H4 (cell line): ENCODE data around the gene CGB3. TPM values are rescaled to one million over a fixed set of nuclear protein-coding genes. Genes with fewer than 3 reads are reported as not detected.
A peak's percentile ranks its signal among the peaks of the same experiment; 100 is the strongest.

ENCODE experiments used
- DNase-seq: peaks from one replicate; pipeline ENCODE4 v3.0.0-alpha.2; 2015; ENCODE audit warnings: low spot score
- total RNA-seq: library from RNA; depleted of rRNA; stranded (reverse); fragments of >200 nt; shearing (Covaris generic); gene quantifications from 2 replicates; pipeline ENCODE4 v1.2.3, GENCODE V29; 2014

CGB3 gene
- total RNA-seq, 1 experiment from 2014 or later: not detected

GRCh38 chr19:49016067-49016839 lies 7.9 kb downstream of the CGB3 start:
- peak; percentile 10 for DNase-seq

- no peak for DNase-seq
Measured at GRCh38 chr19:49014870-49015255, 9.3 kb downstream of the CGB3 start.

- peak; percentile 28 for DNase-seq
Measured at GRCh38 chr19:49014123-49014869, 9.8 kb downstream of the CGB3 start.

GRCh38 chr19:49011194-49011593 lies 12.9 kb downstream of the CGB3 start:
- no peak for DNase-seq

GRCh38 chr19:49010453-49010852 lies 13.7 kb downstream of the CGB3 start:
- DNase-seq: no peak

GRCh38 chr19:49009828-49010227 lies 14.3 kb downstream of the CGB3 start:
- no peak for DNase-seq

GRCh38 chr19:49006905-49007304 lies 17.2 kb downstream of the CGB3 start:
- DNase-seq: no peak

GRCh38 chr19:49004964-49005614 lies 19.0 kb downstream of the CGB3 start:
- no peak for DNase-seq

- no peak for DNase-seq
Measured at GRCh38 chr19:49004133-49004532, 20.0 kb downstream of the CGB3 start.

GRCh38 chr19:48999481-49000325 lies 24.4 kb downstream of the CGB3 start:
- DNase-seq: peak; percentile 61

- no peak for DNase-seq
Measured at GRCh38 chr19:48997972-48998371, 26.2 kb downstream of the CGB3 start.

GRCh38 chr19:48994035-48994386 lies 30.1 kb downstream of the CGB3 start:
- no peak for DNase-seq

GRCh38 chr19:48993175-48994034 lies 30.7 kb downstream of the CGB3 start, which contains the start of the genes GYS1 and RUVBL2:
GYS1 (minus strand) TSS chr19:48993309; CDS start chr19:48993112, 197 bp downstream.
RUVBL2 (plus strand) TSS chr19:48993887; CDS start chr19:48993912, 25 bp downstream.
- DNase-seq: peak; percentile 100

GRCh38 chr19:48992581-48993174 lies 31.5 kb downstream of the CGB3 start:
- no peak for DNase-seq

GRCh38 chr19:48991873-48992580 lies 32.1 kb downstream of the CGB3 start:
- DNase-seq: peak; percentile 74

- DNase-seq: no peak
Measured at GRCh38 chr19:48991011-48991609, 33.0 kb downstream of the CGB3 start.

- no peak for DNase-seq
Measured at GRCh38 chr19:48990400-48990799, 33.7 kb downstream of the CGB3 start.

GRCh38 chr19:48989701-48990291 lies 34.3 kb downstream of the CGB3 start:
- DNase-seq: no peak

GRCh38 chr19:48988860-48989259 lies 35.3 kb downstream of the CGB3 start:
- DNase-seq: no peak
